CD4-positive, alpha-beta T cell (primary cell): ENCODE data around the gene SH3BGR. TPM values are rescaled to one million over a fixed set of nuclear protein-coding genes. Genes with fewer than 3 reads are reported as not detected.

Source experiments
- ATAC-seq: fragments of 200-7000 bp; cut with Tn5 transposase; one replicate; pipeline ENCODE4 v1.10.0; 2022; ENCODE audit warnings: mild to moderate bottlenecking; ENCODE audit not compliant: poor library complexity
- CTCF ChIA-PET: fragments of 350-600 bp; sonication (Branson Sonifier 250); formaldehyde crosslinking; loops from one replicate; lab custom pipeline; 2021; ENCODE audit warnings: antibody characterized with exemption, inconsistent platforms; lab: Charles Lee
- POLR2A ChIA-PET: fragments of 350-600 bp; sonication (Branson Sonifier 250); formaldehyde crosslinking; loops from one replicate; lab custom pipeline; 2021; ENCODE audit warnings: antibody characterized with exemption, inconsistent platforms; lab: Charles Lee
- DNase-seq, 14 experiments: peaks; one replicate each; pipeline ENCODE4 v3.0.0-alpha.2; 2013 to 2020; ENCODE audit warnings: mixed read lengths in 2 of 14
- H3K27ac ChIP-seq, 2 donors: one replicate each; pipeline versions ENCODE4 v1.5.1 to v1.7.0; 2013; ENCODE audit warnings: low read length in 2 of 2, low read depth in 1 of 2, mild to moderate bottlenecking in 1 of 2
- H3K27me3 ChIP-seq, 2 experiments: 1 replicate in 1 of 2; 2 replicates in 1 of 2; pipeline versions ENCODE4 v1.6.1 to v1.7.0; 2013; ENCODE audit warnings: low read length in 2 of 2, control low read depth in 1 of 2, mild to moderate bottlenecking in 1 of 2, moderate library complexity in 1 of 2; ENCODE audit not compliant: insufficient read depth in 2 of 2, control insufficient read depth in 1 of 2
- H3K36me3 ChIP-seq: one replicate; pipeline ENCODE4 v1.6.1; 2013; ENCODE audit warnings: low read length, control low read depth; ENCODE audit not compliant: insufficient read depth
- H3K4me1 ChIP-seq: one replicate; pipeline ENCODE4 v1.6.1; 2013; ENCODE audit warnings: low read length, control low read depth; ENCODE audit not compliant: insufficient read depth
- H3K4me3 ChIP-seq: one replicate; pipeline ENCODE4 v1.5.1; 2013; ENCODE audit warnings: mild to moderate bottlenecking, low read length, moderate library complexity
- H3K9me3 ChIP-seq, 2 experiments: 1 replicate in 1 of 2; 2 replicates in 1 of 2; pipeline versions ENCODE4 v1.6.1 to v1.7.0; 2013; ENCODE audit warnings: low read length in 2 of 2, mild to moderate bottlenecking in 2 of 2, control low read depth in 1 of 2, moderate library complexity in 1 of 2; ENCODE audit not compliant: control insufficient read depth in 1 of 2, insufficient read depth in 1 of 2
- H3K27ac Mint-ChIP-seq: one replicate; pipeline ENCODE4 v1.8.0; 2020; ENCODE audit warnings: mixed read lengths
- H3K27me3 Mint-ChIP-seq: one replicate; pipeline ENCODE4 v1.8.0; 2021; ENCODE audit warnings: mixed read lengths
- H3K36me3 Mint-ChIP-seq: one replicate; pipeline ENCODE4 v1.8.0; 2021; ENCODE audit warnings: low read depth, mixed read lengths
- H3K4me1 Mint-ChIP-seq: one replicate; pipeline ENCODE4 v1.8.0; 2021; ENCODE audit warnings: low read depth, mixed read lengths
- H3K4me3 Mint-ChIP-seq: one replicate; pipeline ENCODE4 v1.8.0; 2020; ENCODE audit warnings: mild to moderate bottlenecking, mixed read lengths
- H3K9me3 Mint-ChIP-seq: one replicate; pipeline ENCODE4 v1.8.0; 2020; ENCODE audit warnings: mixed read lengths
- intact Hi-C, 2 experiments: fragments of 100-400 bp; cut with DNase I in 1 of 2; cut with micrococcal nuclease in 1 of 2; formaldehyde crosslinking; loops; one replicate each; pipeline versions ENCODE4 v1.15.1 to v1.9.0; 2023 to 2025; cut with DNase I, micrococcal nuclease
- total RNA-seq, 174 experiments: library from RNA in 2 of 174; stranded (reverse) in 2 of 174; gene quantifications; one replicate each; pipeline ENCODE4 v1.2.3 and lab custom pipeline; 2021 to 2026
- TF ChIP-seq, protein P1 (sequence below): fragments of 200-600 bp; IDR thresholded peaks from one replicate; pipeline ENCODE4 v1.8.0; 2022; ENCODE audit warnings: antibody characterized with exemption, mild to moderate bottlenecking

Gene SH3BGR
- total RNA-seq, 2 experiments from 2014 or later, result 0.63 to 0.87 TPM

GRCh38 chr21:39518055-39518846 is 66.5 kb downstream of the SH3BGR start:
- Mint-ChIP-seq H3K4me1 (peaks cover 4% of the 10 kb centered on the region), H3K27me3 (peaks cover 5% of the 10 kb centered on the region), H3K9me3 (no peaks in the 10 kb centered on the region), H3K27ac (no peak overlapping the region), H3K36me3 (no peaks in the 10 kb centered on the region), H3K4me3 (no peak overlapping the region)
- peaks cover 5% of the 10 kb centered on the region for H3K4me1 ChIP-seq
- ATAC-seq (peak; percentile 41), DNase-seq (peak in 12 of 14 experiments; percentile 9 to 71 (median 14))
- H3K27me3 ChIP-seq, result no peaks in the 10 kb centered on the region
- intact Hi-C loops, result loop anchor here in 1 of 2 experiments (10.0 kb wide), 1 partner anchor 1617 kb away; no protein-coding TSS in a partner anchor
- TF ChIP-seq, protein P1, sequence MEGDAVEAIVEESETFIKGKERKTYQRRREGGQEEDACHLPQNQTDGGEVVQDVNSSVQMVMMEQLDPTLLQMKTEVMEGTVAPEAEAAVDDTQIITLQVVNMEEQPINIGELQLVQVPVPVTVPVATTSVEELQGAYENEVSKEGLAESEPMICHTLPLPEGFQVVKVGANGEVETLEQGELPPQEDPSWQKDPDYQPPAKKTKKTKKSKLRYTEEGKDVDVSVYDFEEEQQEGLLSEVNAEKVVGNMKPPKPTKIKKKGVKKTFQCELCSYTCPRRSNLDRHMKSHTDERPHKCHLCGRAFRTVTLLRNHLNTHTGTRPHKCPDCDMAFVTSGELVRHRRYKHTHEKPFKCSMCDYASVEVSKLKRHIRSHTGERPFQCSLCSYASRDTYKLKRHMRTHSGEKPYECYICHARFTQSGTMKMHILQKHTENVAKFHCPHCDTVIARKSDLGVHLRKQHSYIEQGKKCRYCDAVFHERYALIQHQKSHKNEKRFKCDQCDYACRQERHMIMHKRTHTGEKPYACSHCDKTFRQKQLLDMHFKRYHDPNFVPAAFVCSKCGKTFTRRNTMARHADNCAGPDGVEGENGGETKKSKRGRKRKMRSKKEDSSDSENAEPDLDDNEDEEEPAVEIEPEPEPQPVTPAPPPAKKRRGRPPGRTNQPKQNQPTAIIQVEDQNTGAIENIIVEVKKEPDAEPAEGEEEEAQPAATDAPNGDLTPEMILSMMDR, result peak; percentile 95
- no peaks in the 10 kb centered on the region for H3K9me3 ChIP-seq
- H3K4me3 ChIP-seq, result no peak overlapping the region
- ChIA-PET CTCF (interaction anchor here (0.7 to 1.2 kb wide), 3 partner anchors 8 to 18 kb away, joined by 3 to 4 read pairs (median 3); no protein-coding TSS in a partner anchor), POLR2A (no interaction called here)
- no peaks in the 10 kb centered on the region for H3K36me3 ChIP-seq
- no peak overlapping the region for H3K27ac ChIP-seq

- Mint-ChIP-seq H3K9me3 (no peaks in the 10 kb centered on the region), H3K36me3 (no peaks in the 10 kb centered on the region), H3K4me3 (no peak overlapping the region), H3K27me3 (peaks cover 5% of the 10 kb centered on the region), H3K27ac (no peak overlapping the region), H3K4me1 (peaks cover 4% of the 10 kb centered on the region)
- TF ChIP-seq, protein P1, result no peak
- Histone ChIP-seq H3K4me1 (peaks cover 5% of the 10 kb centered on the region), H3K4me3 (no peak overlapping the region), H3K36me3 (no peaks in the 10 kb centered on the region), H3K27ac (no peak overlapping the region), H3K27me3 (no peaks in the 10 kb centered on the region), H3K9me3 (no peaks in the 10 kb centered on the region)
- intact Hi-C loops, result loop anchor here in 1 of 2 experiments (10.0 kb wide), 1 partner anchor 1616 kb away; no protein-coding TSS in a partner anchor
- DNase-seq (no peak), ATAC-seq (no peak)
- POLR2A ChIA-PET, result no interaction called here
- CTCF ChIA-PET, result interaction anchor here (0.7 to 1.2 kb wide), 2 partner anchors 11 to 19 kb away, joined by 3 to 4 read pairs; no protein-coding TSS in a partner anchor
These were observed 67.1 kb downstream of the SH3BGR start for GRCh38 chr21:39518847-39519210.

- ChIA-PET POLR2A (no interaction called here), CTCF (no interaction called here)
- Mint-ChIP-seq H3K4me1 (peaks cover 4% of the 10 kb centered on the region), H3K27ac (no peak overlapping the region), H3K27me3 (peaks cover 5% of the 10 kb centered on the region), H3K36me3 (no peaks in the 10 kb centered on the region), H3K9me3 (no peaks in the 10 kb centered on the region), H3K4me3 (no peak overlapping the region)
- intact Hi-C loops, result loop anchor here in 1 of 2 experiments (10.0 kb wide), 1 partner anchor 1615 kb away; no protein-coding TSS in a partner anchor
- no peak for ATAC-seq
- Histone ChIP-seq H3K4me3 (no peak overlapping the region), H3K9me3 (no peaks in the 10 kb centered on the region), H3K27ac (no peak overlapping the region), H3K27me3 (no peaks in the 10 kb centered on the region), H3K4me1 (peaks cover 5% of the 10 kb centered on the region), H3K36me3 (no peaks in the 10 kb centered on the region)
- DNase-seq, result no peak
- TF ChIP-seq, protein P1, result no peak
These were observed 68.1 kb downstream of the SH3BGR start for GRCh38 chr21:39519835-39520234.
